GM12874 (cell line): Measurements from ENCODE around the gene MMD.

ENCODE experiments used
- CTCF ChIP-seq: IDR thresholded peaks from 2 replicates; pipeline ENCODE4 v1.5.1; 2011; ENCODE audit warnings: low read depth, mild to moderate bottlenecking, control low read depth, low read length, moderate library complexity; ENCODE audit not compliant: insufficient read depth

The MMD gene

GRCh38 chr17:55356434-55357328 is 65.0 kb downstream of the MMD start:
- peak; percentile 75 for TF ChIP-seq CTCF

GRCh38 chr17:55354941-55355340 is 66.7 kb downstream of the MMD start:
- no peak for TF ChIP-seq CTCF

- no peak for TF ChIP-seq CTCF
Measured at GRCh38 chr17:55354010-55354409, 67.6 kb downstream of the MMD start.

GRCh38 chr17:55351226-55351625 is 70.4 kb downstream of the MMD start:
- TF ChIP-seq CTCF: no peak

- TF ChIP-seq CTCF: no peak
Measured at GRCh38 chr17:55350825-55351205, 70.8 kb downstream of the MMD start.

- TF ChIP-seq CTCF: peak; percentile 82
Measured at GRCh38 chr17:55348749-55349354, 72.8 kb downstream of the MMD start.

GRCh38 chr17:55347341-55347740 is 74.3 kb downstream of the MMD start:
- TF ChIP-seq CTCF: no peak
